IPS-11a (cell line): ENCODE results near the gene AGXT.

Experiments
- H3K4me3 ChIP-seq: one replicate; pipeline ENCODE4 v1.5.1; 2013; ENCODE audit warnings: low read depth, low read length, control low read depth

AGXT gene

GRCh38 chr2:240869109-240869955, 708 bp downstream of the AGXT start:
- H3K4me3 ChIP-seq: no peak overlapping the region

- H3K4me3 ChIP-seq: no peak overlapping the region
Observed at GRCh38 chr2:240869956-240870875, 1.6 kb downstream of the AGXT start.

- H3K4me3 ChIP-seq: no peak overlapping the region
Observed at GRCh38 chr2:240871071-240871958, 2.7 kb downstream of the AGXT start.

- H3K4me3 ChIP-seq: no peak overlapping the region
Observed at GRCh38 chr2:240872317-240873097, 3.9 kb downstream of the AGXT start.

- no peak overlapping the region for H3K4me3 ChIP-seq
Observed at GRCh38 chr2:240873098-240873788, 4.6 kb downstream of the AGXT start.

- no peak overlapping the region for H3K4me3 ChIP-seq
Observed at GRCh38 chr2:240873805-240874714, 5.4 kb downstream of the AGXT start.

GRCh38 chr2:240874715-240875227, 6.1 kb downstream of the AGXT start:
- no peak overlapping the region for H3K4me3 ChIP-seq

GRCh38 chr2:240875228-240876034, 6.8 kb downstream of the AGXT start:
- no peak overlapping the region for H3K4me3 ChIP-seq

GRCh38 chr2:240876035-240876474, 7.4 kb downstream of the AGXT start:
- H3K4me3 ChIP-seq: no peak overlapping the region

- no peak overlapping the region for H3K4me3 ChIP-seq
Observed at GRCh38 chr2:240876475-240877251, 8.0 kb downstream of the AGXT start.

- H3K4me3 ChIP-seq: no peak overlapping the region
Observed at GRCh38 chr2:240877460-240878340, 9.1 kb downstream of the AGXT start.

- H3K4me3 ChIP-seq: no peak overlapping the region
Observed at GRCh38 chr2:240878341-240878936, 9.8 kb downstream of the AGXT start.

- H3K4me3 ChIP-seq: no peak overlapping the region
Observed at GRCh38 chr2:240879105-240879504, 10.5 kb downstream of the AGXT start.

- no peak overlapping the region for H3K4me3 ChIP-seq
Observed at GRCh38 chr2:240881913-240882312, 13.3 kb downstream of the AGXT start.

GRCh38 chr2:240884221-240884620, 15.6 kb downstream of the AGXT start:
- H3K4me3 ChIP-seq: no peak overlapping the region
